Activated effector memory CD4-positive, alpha-beta T cell treated with anti-CD3 and anti-CD28 coated beads, Interleukin-2, amount 50 U/mL, for 16 hours (primary cell): Measurements from ENCODE around the gene TECPR2.
"Not testable (repeated sequence)": the region's sequence is repeated elsewhere in the genome, so short reads cannot be mapped to it uniquely, and the experiment has no call there.

Source experiments
- DNase-seq: peaks from one replicate; pipeline ENCODE4 v3.0.0-alpha.2; 2020

The TECPR2 gene

DNA sequence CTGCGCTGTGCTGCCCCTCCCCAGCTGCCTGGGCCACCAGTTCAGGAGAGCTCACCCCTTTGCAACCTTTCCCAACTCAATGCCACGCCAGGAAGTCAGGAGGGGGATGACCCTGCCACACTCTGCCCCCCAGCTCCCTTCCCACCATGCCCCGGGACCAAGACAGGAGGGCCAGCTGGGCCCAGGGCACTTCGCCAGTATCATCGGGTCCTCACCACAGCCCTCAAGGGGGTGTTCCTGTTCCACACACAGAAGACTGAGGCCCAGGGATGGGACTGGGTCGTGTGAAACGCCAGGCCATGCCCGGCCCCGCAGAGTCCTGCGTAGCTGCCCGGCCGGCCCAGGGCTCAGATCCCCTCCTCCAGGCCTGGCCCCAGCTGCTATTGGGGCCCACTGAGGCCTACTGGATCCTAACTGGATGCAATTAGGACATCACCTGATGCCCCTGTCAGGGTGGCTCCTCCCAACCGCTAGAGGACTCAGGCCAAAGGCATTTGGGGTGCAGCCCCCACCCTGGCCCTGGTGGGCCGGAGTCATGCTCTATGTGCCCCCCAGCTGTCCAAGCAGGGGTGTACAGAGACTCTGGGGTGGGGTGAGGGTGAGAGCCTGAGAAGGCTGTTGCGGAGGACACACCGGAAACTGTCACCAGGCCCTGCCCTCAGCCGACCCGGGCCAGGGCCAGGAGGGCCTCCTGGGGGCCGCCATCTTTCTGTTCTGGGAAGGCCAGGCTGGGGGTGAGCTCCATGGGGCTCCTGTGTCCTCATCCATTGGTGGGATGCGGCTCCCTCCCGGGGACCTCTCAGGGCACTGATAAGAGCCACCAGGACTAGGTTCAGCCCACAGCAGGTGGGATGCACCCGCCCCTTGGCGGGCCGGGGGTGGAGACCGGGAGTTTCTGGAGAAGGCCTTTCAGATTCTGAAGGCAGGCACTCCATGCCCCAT, 176.1 kb downstream of the TECPR2 start:
- DNase-seq = no peak

DNA sequence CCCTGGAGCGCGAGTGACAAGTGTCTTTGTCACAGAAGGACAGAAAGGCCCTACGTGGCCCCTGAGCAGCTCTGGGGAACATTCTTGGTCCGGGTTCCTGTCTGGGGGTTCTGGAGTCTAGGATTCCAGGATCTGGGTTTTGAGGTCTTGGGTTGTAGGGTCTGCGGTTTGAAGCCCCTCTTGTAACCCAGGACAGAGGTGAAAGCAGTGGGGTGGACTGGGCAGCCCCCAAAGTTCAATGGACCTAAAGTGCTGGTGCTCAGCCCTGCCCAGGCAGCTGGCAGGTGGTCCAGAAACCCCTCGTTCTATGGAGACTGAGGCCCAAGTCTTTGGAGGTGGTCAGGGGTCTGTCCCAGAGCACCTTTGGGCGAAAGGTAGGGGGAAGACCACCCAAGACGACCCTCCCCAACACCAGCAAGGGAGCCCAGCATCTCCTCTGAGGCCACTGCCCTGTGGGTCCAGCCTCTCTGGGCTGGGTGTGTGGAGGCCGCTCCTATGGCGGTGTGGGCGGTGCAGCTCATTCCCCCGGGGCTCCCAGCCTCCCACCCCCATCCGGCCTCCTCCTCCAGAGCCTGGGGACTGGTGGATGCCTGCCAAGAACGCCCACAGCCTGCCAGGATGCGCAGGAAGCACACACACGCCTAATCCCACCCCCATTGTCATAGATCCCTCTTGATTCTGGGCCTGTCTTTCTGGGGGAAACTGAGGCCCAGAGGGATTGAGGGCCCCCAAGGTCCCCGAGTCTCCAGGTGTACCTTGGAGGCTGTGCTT, 177.0 kb downstream of the TECPR2 start:
- DNase-seq = no peak

DNA sequence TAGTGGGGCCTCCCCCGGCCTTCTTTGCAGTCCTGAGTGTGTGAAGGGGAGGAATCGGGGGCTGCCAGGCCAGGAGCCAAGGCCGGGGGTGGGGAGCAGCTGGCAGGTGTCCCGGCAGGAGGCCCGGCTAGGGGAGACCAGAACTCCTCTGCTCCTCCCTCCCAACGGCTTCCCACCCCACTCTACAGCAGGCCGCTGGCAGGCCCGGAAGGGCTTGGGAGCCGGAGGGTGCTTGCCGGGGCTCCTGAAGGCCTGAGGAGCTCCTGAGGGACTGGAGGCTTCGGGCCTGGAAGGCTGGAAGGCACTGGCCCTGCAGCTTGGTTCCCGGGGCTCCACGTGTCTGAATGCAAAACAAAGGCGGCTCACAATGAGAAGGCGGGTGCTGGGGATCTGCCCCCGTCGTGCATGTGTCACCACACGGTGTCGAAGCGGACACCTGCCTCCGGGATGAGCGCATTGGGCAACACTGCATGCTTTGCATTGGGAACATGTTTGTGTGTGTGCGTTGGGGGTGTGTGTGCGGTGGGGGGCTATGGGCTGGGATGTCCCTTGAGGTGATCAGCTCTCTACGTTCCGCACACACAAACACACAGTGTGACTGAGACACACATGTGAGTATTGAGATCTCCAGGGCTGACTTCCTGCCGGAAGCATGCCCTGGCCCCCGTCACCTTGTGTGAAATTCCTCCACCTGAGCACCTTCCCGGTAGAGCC, 177.7 kb downstream of the TECPR2 start:
- DNase-seq = no peak

DNA sequence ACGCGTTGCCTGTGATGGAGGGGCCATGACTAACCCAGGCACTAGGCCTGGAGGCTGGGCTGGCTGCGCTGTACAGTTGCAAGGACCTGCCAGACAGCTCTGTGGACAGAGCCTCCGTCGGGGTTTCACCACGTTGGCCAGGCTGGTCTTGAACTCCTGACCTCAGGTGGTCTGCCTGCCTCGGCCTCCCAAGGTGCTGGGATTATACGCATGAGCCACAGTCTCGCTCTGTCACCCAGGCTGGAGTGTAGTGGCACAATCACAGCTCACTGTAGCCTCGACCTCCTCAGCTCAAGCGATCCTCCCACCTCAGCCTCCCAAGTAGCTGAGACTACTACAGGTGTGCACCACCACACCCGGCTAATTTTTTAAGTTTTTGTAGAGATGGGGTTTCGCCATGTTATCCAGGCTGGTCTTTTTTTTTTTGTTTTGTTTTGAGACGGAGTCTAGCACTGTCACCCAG, 178.3 kb downstream of the TECPR2 start:
- DNase-seq = not testable (repeated sequence)

DNA sequence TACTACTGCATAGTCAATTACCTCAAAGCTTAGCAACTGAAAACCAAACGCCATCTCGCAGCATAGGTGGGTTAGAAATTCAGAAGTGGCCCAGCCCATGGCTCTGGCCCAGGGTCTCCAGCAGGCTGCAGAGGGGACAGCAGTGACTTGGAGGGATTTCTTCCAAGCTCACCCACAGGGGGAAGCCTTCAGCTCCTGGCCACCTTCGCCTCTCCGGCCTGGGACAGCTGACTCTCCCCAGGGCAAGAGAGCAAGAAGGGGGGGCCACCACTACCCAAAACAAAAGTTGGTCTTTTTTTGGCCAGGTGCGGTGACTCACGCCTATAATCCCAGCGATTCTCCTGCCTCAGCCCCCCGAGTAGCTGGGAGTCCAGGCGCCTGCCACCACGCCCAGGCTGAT, 179.0 kb downstream of the TECPR2 start:
- DNase-seq = no peak

DNA sequence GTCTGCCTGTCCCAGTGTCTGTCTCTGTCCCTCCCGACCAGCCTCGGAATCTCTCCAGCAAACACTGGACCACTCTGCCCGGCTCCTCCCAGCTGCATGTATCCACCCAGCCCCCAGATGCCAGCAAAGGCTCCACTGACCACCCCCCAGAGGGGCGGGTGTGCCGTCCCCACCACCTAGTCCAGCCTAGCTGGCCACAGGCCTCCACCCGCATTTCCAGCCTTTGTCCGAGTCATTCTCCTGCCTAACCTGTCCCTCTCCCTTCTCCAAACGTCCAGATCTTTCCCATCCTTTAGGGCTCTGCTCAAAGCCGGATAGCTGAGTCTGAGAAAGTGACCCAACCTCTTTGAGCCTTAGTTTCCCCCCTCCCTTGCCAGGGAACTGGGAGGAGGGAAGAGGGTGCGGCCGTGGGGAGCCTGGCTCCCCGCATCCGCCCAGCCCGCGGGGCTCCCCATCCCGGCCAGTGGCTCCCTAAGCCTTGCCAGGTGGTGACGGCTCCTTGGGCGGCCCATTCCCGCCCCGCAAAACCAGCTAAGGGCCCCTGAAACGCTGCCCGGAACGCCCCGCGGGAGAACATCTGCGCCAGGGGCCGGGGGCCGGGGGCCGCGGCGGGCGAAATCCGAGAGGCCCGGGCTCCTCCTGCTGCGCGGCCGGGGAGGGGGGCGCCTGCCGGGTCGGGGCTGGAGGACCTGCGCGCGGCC, 181.5 kb downstream of the TECPR2 start:
- DNase-seq = no peak

DNA sequence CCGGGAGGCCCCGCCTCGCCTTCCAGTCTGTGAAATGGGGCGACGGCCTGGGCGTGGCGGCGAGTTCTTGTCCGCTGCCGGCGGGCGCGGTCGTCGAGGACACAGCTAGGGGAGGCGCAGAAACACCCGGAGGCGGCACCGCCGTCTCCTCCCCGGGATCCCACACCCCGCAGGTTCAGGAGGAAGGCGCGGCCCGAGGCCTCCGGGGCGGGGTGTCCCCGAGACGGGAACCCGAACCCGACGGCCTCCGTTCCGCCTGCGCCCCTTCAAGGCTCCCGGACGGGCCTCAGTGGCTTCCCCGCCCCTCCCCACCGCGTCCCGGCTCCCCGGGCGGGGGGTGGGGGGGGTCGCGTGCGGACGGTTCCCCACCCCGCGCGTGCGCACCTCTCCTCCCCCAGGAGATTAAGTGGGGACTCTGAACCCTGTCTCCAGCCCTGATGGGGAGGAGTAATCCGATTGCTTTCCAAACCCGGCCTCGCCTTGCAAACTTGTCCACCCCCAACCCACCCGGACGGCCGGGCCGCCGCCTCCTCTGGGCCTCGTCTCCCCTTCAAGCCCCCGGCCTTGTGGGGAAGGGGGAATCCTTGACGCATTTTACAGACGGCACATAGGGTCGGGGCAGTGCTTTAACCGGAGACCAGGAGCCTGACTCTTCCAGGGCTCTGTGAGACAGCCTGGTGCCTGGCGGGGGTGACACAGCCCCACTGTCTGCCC, 182.2 kb downstream of the TECPR2 start:
- peak; percentile 75 for DNase-seq

DNA sequence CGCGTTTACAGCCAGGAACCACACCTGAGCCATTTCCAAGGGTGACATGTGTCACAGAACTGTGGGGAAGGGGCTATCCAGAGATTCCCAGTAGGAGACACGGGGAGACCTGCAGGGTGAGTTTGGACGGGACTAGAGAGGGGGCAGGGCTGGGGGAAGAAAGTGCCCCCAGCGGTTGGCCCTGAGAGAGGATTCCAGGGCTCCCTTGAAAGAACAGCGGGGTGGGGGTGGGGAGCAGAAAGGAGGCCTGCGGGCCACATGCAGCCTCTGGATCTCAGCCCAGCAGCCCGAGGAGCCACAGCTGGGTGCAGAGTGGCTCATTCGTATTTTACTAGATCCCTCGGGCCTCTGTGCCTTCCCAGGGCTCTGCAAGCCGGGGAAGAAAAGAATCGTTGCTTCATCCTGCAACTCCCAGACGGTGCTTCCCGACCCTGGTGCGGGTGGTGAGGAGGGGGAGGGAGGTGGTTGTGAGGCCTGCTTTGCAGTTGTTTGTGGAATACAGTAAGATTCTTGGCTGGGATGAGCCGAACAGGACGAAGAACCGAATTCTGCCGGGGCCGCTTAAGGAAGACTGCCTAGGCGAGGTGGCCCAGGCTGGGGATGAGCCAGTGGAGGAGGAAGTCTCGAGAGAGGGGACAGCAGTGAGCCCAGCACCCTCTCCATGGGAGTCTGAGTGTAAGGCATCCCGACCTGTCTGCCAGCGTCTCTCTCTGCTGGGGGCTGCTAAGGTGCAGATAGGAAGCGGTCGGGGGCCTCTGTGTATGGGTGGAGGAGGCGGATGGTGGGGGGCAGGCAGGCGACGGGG, 182.9 kb downstream of the TECPR2 start:
- DNase-seq = no peak

DNA sequence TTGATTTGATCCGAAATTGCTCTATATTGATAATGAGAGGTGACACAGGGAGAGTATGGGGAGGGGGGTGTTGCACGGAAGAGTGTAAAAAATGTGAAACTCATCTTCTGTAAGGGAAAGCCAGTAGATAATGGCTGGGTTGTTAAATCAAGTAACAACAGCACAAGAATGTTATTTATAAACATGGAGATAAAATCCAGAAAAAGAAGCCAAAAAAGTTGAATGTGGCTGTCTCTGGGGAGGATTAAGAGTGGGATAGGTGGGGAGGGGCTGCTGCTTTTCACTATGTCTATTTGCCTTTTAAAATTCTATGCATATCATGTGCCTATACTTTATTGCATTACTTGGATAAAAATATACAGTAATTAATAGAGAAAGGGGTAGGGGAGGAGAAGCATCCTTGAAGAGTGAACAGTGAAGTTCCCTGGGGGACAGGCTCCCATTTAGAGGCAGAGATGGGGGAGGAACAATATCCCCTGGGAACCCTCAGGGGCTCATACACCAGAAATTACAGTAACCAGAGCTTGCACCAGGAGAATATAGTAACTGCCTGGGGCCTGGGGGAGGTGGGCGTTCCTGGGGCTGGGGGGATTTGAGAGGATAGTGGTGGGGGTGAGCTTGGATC, 186.0 kb downstream of the TECPR2 start:
- DNase-seq = no peak

DNA sequence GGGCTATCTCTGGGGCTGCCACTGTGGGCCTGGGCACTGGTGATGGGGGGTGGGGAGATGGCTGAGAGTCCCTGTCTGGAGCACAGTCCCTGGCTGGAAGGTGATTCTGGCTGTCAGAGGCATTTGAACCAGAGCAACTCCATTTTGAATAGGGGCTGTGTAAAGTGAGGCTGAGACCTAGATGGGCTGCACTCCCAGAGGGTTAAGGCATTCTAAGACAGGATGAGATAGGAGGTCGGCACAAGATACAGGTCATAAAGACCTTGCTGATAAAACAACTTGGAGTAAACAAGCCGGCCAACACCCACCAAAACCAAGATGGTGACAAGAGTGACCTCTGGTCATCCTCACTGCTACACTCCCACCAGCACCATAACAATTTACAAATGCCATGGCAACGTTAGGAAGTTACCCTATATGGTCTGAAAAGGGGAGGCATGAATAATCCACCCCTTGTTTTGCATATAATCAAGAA, 188.2 kb downstream of the TECPR2 start:
- not testable (repeated sequence) for DNase-seq
